Stimulated activated CD4-positive, alpha-beta T cell treated with anti-CD3 and anti-CD28 coated beads, TNF-alpha, amount 100 ng/mL, for 1 hour (primary cell): ENCODE data around the gene NOA1.

ENCODE experiments used
- DNase-seq, 3 donors: peaks; one replicate each; pipeline ENCODE4 v3.0.0-alpha.2; 2020; ENCODE audit warnings: low read depth in 3 of 3, low spot score in 1 of 3

NOA1 gene

GRCh38 chr4:56977321-56978012 is at the start of gene NOA1:
Gene NOA1 (minus strand): TSS chr4:56977606. CDS start chr4:56977585, 21 bp downstream.
- DNase-seq: peak; percentile 95 to 96 (median 95)

- DNase-seq: no peak
These were observed 45.7 kb upstream of the NOA1 start for GRCh38 chr4:57023104-57023503.

GRCh38 chr4:57020467-57021101 is 43.2 kb upstream of the NOA1 start:
- DNase-seq: no peak

GRCh38 chr4:57018980-57019379 is 41.6 kb upstream of the NOA1 start:
- no peak for DNase-seq

- no peak for DNase-seq
These were observed 36.2 kb upstream of the NOA1 start for GRCh38 chr4:57013543-57014120.

GRCh38 chr4:56999751-57000150 is 22.3 kb upstream of the NOA1 start:
- no peak for DNase-seq

- DNase-seq: no peak
These were observed 18.1 kb upstream of the NOA1 start for GRCh38 chr4:56995525-56995924.

GRCh38 chr4:56990109-56990905 is 12.9 kb upstream of the NOA1 start:
- no peak for DNase-seq

- no peak for DNase-seq
These were observed 9.5 kb upstream of the NOA1 start for GRCh38 chr4:56986952-56987351.

GRCh38 chr4:56986192-56986591 is 8.8 kb upstream of the NOA1 start:
- no peak for DNase-seq

GRCh38 chr4:56981795-56982201 is 4.4 kb upstream of the NOA1 start:
- no peak for DNase-seq

- DNase-seq: no peak
These were observed 2.1 kb upstream of the NOA1 start for GRCh38 chr4:56979421-56980072.

GRCh38 chr4:56978750-56979303 is 1.4 kb upstream of the NOA1 start, which contains the start of gene POLR2B:
Gene POLR2B (plus strand): TSS chr4:56978896. CDS start chr4:56978986, 90 bp downstream.
- peak; percentile 58 to 67 (median 64) for DNase-seq

GRCh38 chr4:56976837-56977320 is 527 bp downstream of the NOA1 start:
- peak in 2 of 3 donors; percentile 16 to 27 for DNase-seq

- DNase-seq: no peak
These were observed 1.0 kb downstream of the NOA1 start for GRCh38 chr4:56976283-56976836.

- no peak for DNase-seq
These were observed 4.1 kb downstream of the NOA1 start for GRCh38 chr4:56973336-56973735.

GRCh38 chr4:56972809-56973208 is 4.6 kb downstream of the NOA1 start:
- DNase-seq: no peak

GRCh38 chr4:56972389-56972788 is 5.0 kb downstream of the NOA1 start:
- no peak for DNase-seq

GRCh38 chr4:56971383-56971782 is 6.0 kb downstream of the NOA1 start:
- no peak for DNase-seq

- DNase-seq: no peak
These were observed 16.3 kb downstream of the NOA1 start for GRCh38 chr4:56961107-56961500.
